Smooth muscle cell (in vitro differentiated cells): ENCODE measurements around the gene ZNF672. TPM values are rescaled to one million over a fixed set of nuclear protein-coding genes. Genes with fewer than 3 reads are reported as not detected.

Experiments used
- DNase-seq: peaks from one replicate; lab custom pipeline; 2025; ENCODE audit not compliant: unreplicated experiment; lab: John Stamatoyannopoulos, UW
- H2AFZ ChIP-seq: fragments of 200-600 bp; sonication (generic); 2 replicates; pipeline ENCODE4 v1.6.0; 2016; ENCODE audit warnings: antibody characterized with exemption, low read depth, mild to moderate bottlenecking
- H3F3A ChIP-seq: fragments of 200-600 bp; sonication (generic); 2 replicates; pipeline ENCODE4 v1.6.0; 2017; ENCODE audit warnings: antibody characterized with exemption, low read depth
- H3K27ac ChIP-seq: fragments of 200-600 bp; sonication (generic); 2 replicates; pipeline ENCODE4 v1.5.1; 2016; ENCODE audit warnings: low read depth, mild to moderate bottlenecking
- H3K27me3 ChIP-seq: fragments of 200-600 bp; sonication (generic); 2 replicates; pipeline ENCODE4 v1.6.1; 2016; ENCODE audit warnings: low read depth, mild to moderate bottlenecking
- H3K36me3 ChIP-seq: fragments of 200-600 bp; sonication (generic); 2 replicates; pipeline ENCODE4 v1.5.1; 2016; ENCODE audit warnings: low read depth
- H3K4me1 ChIP-seq: fragments of 200-600 bp; sonication (generic); 2 replicates; pipeline ENCODE4 v1.5.1; 2016; ENCODE audit warnings: low read depth
- H3K4me2 ChIP-seq: fragments of 200-600 bp; sonication (generic); 2 replicates; pipeline ENCODE4 v1.6.0; 2016; ENCODE audit warnings: mild to moderate bottlenecking
- H3K4me3 ChIP-seq: fragments of 200-600 bp; sonication (generic); 2 replicates; pipeline ENCODE4 v1.5.1; 2016; ENCODE audit warnings: mild to moderate bottlenecking
- H3K79me2 ChIP-seq: fragments of 200-600 bp; sonication (generic); 2 replicates; pipeline ENCODE4 v1.6.0; 2016; ENCODE audit warnings: low read depth, mild to moderate bottlenecking
- H3K9ac ChIP-seq: fragments of 200-600 bp; sonication (generic); 2 replicates; pipeline ENCODE4 v1.6.0; 2016; ENCODE audit warnings: low read depth
- H3K9me3 ChIP-seq: fragments of 200-600 bp; sonication (generic); replicated peaks from 2 replicates; pipeline ENCODE4 v1.5.1; 2016; ENCODE audit warnings: low read depth
- H4K20me1 ChIP-seq: fragments of 200-600 bp; sonication (generic); 2 replicates; pipeline ENCODE4 v1.6.0; 2016; ENCODE audit warnings: low read depth
- WGBS: methylation state at CpG from one replicate; pipeline ENCODE4 v1.1.7; 2016; ENCODE audit warnings: low lambda C conversion rate; 5-methylcytosine and 5-hydroxymethylcytosine counted together
- polyA plus RNA-seq: library from polyadenylated mRNA; unstranded; fragments of >200 nt; fragmentation: Nextera tagmentation; extraction: Ambion mirVana; gene quantifications from 2 replicates; pipeline ENCODE4 v1.2.1, GENCODE V29; 2016
- total RNA-seq: library from RNA; depleted of rRNA; stranded (reverse); fragments of >200 nt; gene quantifications from 2 replicates; pipeline ENCODE4 v1.2.3, GENCODE V29; 2014
- TF ChIP-seq, protein P1 (sequence below): fragments of 200-600 bp; sonication (generic); IDR thresholded peaks from 2 replicates; pipeline ENCODE4 v1.5.1; 2017; ENCODE audit warnings: borderline replicate concordance, mild to moderate bottlenecking, antibody characterized with exemption; ENCODE audit not compliant: insufficient read depth, poor library complexity, severe bottlenecking

ZNF672 gene
- total and polyA plus RNA-seq, 2 experiments from 2014 or later: 25.8 to 28.7 TPM

DNA sequence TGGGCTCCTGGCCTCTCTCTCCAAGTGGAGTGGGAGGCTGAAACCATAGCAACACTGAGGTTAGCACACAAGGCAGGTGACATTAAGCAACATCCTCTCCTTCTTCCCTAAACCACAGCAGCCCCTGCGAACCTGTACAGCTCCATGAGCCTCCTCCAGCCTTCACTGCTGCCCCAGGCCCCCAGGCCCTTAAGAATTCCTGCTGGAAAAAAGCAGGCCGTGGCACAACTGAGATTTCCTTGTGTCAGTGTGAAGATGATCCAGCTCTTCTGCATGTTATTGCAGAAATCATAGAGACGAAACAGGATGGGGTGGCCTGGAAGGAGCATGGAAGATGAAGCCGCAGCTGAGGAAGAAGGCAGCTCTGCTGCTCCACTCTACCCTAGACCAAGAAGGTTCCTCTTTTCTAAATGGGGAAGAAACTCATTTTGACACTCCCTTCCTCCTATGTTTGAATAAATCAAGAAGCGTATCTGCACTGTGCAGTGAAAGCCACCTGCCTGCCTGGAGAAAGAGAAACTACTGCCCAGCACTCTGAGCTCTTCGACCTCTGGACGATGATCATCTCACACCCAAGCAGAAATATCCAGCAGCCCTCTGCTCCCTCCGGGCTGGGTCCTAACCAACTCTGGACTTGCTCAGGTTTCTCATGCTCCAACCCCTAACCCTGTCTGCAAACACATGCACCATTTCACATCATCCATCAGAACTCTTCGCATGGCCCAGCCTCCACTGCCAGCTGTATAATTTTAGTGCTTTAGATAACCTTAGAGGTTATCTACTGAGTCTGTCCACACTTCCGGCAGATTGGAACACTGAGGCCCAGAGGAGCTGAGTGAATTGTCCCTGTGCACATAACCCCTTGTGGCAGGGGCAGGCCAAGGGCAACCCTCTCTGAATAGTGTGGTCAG lies 33.0 kb upstream of the ZNF672 start:
- no peaks in the 10 kb centered on the region for H3K4me1 ChIP-seq
- H2AFZ ChIP-seq: no peak overlapping the region
- H3F3A ChIP-seq: no peaks in the 10 kb centered on the region
- 92% methylated on average over 10 of the region's 10 CpGs for WGBS
- H3K27ac ChIP-seq: no peak overlapping the region
- peaks cover 4% of the 10 kb centered on the region for H3K9me3 ChIP-seq
- no peaks in the 10 kb centered on the region for H3K79me2 ChIP-seq
- no peak overlapping the region for H3K4me2 ChIP-seq
- no peaks in the 10 kb centered on the region for H4K20me1 ChIP-seq
- DNase-seq: no peak
- no peaks in the 10 kb centered on the region for H3K36me3 ChIP-seq
- H3K4me3 ChIP-seq: no peak overlapping the region
- no peak overlapping the region for H3K9ac ChIP-seq
- no peaks in the 10 kb centered on the region for H3K27me3 ChIP-seq
- TF ChIP-seq, protein P1, sequence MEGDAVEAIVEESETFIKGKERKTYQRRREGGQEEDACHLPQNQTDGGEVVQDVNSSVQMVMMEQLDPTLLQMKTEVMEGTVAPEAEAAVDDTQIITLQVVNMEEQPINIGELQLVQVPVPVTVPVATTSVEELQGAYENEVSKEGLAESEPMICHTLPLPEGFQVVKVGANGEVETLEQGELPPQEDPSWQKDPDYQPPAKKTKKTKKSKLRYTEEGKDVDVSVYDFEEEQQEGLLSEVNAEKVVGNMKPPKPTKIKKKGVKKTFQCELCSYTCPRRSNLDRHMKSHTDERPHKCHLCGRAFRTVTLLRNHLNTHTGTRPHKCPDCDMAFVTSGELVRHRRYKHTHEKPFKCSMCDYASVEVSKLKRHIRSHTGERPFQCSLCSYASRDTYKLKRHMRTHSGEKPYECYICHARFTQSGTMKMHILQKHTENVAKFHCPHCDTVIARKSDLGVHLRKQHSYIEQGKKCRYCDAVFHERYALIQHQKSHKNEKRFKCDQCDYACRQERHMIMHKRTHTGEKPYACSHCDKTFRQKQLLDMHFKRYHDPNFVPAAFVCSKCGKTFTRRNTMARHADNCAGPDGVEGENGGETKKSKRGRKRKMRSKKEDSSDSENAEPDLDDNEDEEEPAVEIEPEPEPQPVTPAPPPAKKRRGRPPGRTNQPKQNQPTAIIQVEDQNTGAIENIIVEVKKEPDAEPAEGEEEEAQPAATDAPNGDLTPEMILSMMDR: no peak

DNA sequence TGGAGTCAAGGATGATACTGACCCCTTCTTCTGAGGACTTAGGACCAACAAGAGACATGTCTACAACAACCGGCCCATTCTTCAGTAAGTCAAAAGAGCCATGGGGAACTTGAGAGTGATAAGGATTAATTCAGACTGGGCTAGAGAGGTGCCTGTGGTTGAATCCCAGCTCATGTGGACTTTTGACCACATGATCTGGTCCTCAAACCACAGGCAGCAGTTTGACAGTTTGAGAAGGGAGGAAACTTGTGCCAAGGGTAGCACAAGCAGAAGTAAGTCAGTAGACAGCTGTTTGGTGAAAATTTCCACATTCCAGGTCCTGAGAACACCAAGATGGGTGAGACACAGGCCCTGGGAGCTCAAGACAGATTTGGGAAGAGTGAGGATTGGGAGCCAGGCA lies 32.1 kb upstream of the ZNF672 start:
- Histone ChIP-seq H3K4me2 (no peak overlapping the region), H3K36me3 (no peaks in the 10 kb centered on the region), H2AFZ (no peak overlapping the region), H3K27ac (no peak overlapping the region), H3K4me1 (no peaks in the 10 kb centered on the region), H3F3A (no peaks in the 10 kb centered on the region), H3K27me3 (no peaks in the 10 kb centered on the region), H3K9ac (no peak overlapping the region), H3K4me3 (no peak overlapping the region), H4K20me1 (no peaks in the 10 kb centered on the region), H3K9me3 (no peaks in the 10 kb centered on the region), H3K79me2 (no peaks in the 10 kb centered on the region)
- no peak for DNase-seq
- TF ChIP-seq, protein P1: no peak
- WGBS: 100% methylated on average over 1 of the region's 1 CpG

GRCh38 chr1:248807067-248807737 lies 30.8 kb upstream of the ZNF672 start:
- H3K27me3 ChIP-seq: no peaks in the 10 kb centered on the region
- TF ChIP-seq, protein P1: peak; percentile 37
- H4K20me1 ChIP-seq: no peaks in the 10 kb centered on the region
- no peaks in the 10 kb centered on the region for H3K4me1 ChIP-seq
- DNase-seq: no peak
- no peaks in the 10 kb centered on the region for H3K9me3 ChIP-seq
- H2AFZ ChIP-seq: no peak overlapping the region
- WGBS: 54% methylated on average over 15 of the region's 15 CpGs
- no peaks in the 10 kb centered on the region for H3K79me2 ChIP-seq
- no peak overlapping the region for H3K4me2 ChIP-seq
- H3F3A ChIP-seq: no peaks in the 10 kb centered on the region
- H3K4me3 ChIP-seq: no peak overlapping the region
- H3K27ac ChIP-seq: no peak overlapping the region
- no peak overlapping the region for H3K9ac ChIP-seq
- H3K36me3 ChIP-seq: no peaks in the 10 kb centered on the region
